ENCODE results near the gene RUNX2.

The RUNX2 gene

GRCh38 chr6:45595010-45595851 lies 267.1 kb downstream of the RUNX2 start:
- no peak for DNase-seq

GRCh38 chr6:45597424-45597823 lies 269.3 kb downstream of the RUNX2 start:
- DNase-seq = no peak

GRCh38 chr6:45599053-45599452 lies 270.9 kb downstream of the RUNX2 start:
- DNase-seq = no peak

DNA sequence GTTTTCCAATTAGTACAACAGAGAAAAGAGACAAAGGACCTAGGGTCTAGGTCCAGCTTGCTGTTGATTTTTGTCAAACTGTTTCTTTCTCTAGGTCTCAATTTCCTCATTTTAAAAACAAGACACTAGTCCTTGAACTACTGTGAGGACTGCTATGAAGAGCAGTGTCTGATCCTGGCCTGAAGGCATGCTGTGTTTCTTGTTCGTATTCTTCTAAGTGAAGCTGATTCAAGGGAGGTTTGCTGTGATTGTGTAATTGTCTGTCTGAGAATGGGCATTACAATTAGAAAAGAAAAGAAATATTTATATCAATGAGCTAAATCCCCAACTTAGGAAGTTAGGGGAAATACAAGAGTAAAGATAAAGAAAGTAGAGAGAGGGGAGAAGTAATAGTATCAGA lies 277.8 kb downstream of the RUNX2 start:
- DNase-seq = no peak

GRCh38 chr6:45606831-45607400 lies 278.8 kb downstream of the RUNX2 start:
- peak; percentile 63 for DNase-seq

DNA sequence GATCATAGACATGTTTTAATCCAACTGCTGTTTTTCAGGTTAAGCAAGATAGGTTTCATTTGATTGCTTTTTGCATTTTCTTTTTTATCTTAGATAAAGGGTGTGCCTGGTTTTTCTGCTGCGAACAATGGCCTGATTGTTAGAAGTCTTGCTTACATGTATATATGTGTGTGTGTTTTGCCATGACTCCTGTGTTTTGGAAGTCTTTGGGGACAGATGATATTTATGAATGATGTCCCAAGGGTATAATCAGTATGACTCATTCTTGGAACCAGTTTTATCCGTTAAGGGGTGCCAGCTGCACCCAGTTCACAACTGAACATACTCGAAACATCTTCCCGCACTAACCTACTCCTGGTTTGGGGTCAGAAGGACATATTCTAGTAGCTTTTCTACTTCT lies 279.7 kb downstream of the RUNX2 start:
- DNase-seq = no peak

- peak; percentile 68 for DNase-seq
Measured at GRCh38 chr6:45608252-45608913, 280.3 kb downstream of the RUNX2 start.

DNA sequence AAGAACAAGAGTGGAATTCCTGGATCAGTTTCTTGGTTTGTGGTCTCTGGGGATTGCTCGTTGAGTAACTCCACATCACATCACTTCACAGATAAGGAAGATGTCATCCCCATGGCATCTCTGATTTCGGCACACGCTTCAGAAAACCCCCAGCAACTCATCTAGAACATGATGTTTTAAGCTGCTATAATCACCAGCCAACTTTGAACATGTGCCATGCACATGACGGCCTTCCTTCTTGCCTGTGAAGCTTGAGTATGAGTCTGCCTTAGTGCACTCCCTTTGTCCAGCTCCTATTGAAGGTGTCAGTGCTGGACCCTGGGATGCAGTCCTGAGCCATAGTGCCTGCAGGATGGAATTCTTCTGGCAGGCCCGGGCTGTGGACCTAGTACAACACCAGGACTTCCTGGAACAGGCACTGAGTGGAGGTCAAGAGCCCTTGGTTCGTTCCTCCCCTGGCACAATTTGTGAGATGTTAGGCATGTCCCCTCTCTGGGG lies 281.1 kb downstream of the RUNX2 start:
- no peak for DNase-seq

GRCh38 chr6:45610374-45610773 lies 282.2 kb downstream of the RUNX2 start:
- DNase-seq = no peak

GRCh38 chr6:45610832-45611231 lies 282.7 kb downstream of the RUNX2 start:
- DNase-seq = no peak

DNA sequence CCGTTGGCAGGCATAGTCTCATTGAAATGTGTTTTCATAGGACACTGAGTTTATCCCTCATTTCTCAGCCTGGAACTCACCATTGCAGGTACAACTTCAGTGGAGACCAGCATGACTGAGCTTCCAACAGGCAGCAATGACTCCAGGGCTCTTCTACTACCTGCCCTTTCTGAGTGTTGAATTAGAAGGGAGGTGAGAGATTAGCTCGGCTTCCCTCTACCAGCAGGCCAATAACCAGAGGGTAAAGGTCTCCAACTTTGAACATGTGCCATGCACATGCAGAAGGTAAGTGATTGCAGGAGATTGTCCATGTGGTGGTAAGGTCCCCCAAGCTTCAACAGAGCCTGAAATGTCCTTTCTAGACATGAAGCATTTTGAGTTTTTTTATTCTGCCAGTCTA lies 283.4 kb downstream of the RUNX2 start:
- no peak for DNase-seq

- DNase-seq = peak; percentile 79
Measured at GRCh38 chr6:45613656-45614055, 285.5 kb downstream of the RUNX2 start.

GRCh38 chr6:45614488-45615285 lies 286.6 kb downstream of the RUNX2 start:
- DNase-seq = peak; percentile 26

DNA sequence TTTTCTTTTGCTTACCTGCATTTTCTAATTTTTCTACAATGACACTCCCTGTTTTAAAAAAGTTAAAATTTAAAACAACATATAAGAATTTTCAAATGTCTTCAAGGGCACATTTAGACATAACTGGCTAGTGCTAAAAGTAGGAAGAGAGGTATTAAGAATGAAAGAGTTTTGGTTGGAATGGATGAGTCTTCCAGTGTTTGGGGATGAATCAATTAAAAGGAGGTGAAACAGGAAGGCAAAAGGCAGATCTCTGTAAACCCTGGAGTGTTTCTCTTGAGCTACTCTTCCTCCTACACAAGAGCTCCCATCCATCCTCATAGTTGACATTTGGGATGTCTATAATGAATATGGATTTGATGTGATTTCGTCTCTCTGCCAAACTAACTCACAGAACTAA lies 288.1 kb downstream of the RUNX2 start:
- DNase-seq = no peak

GRCh38 chr6:45617441-45617840 lies 289.3 kb downstream of the RUNX2 start:
- DNase-seq = no peak

DNA sequence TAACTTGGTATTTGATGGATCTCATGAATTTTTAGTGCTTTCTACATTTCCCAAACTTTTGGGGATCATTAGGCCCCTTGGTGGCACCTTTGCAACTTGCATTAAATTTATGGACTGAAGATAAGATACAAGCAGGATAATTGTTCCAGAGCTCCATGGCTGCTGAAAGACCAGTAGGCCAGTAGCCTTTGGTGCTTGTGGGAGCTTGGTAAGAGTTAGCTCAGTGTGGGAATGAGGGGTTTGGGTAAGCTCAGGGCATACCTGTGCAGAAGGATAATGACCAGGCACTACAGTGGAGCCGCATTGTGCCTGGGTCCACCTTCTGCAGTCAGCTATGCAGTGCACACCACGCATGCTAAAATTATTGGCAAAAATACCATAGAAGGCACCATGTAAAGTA lies 290.1 kb downstream of the RUNX2 start:
- no peak for DNase-seq

DNA sequence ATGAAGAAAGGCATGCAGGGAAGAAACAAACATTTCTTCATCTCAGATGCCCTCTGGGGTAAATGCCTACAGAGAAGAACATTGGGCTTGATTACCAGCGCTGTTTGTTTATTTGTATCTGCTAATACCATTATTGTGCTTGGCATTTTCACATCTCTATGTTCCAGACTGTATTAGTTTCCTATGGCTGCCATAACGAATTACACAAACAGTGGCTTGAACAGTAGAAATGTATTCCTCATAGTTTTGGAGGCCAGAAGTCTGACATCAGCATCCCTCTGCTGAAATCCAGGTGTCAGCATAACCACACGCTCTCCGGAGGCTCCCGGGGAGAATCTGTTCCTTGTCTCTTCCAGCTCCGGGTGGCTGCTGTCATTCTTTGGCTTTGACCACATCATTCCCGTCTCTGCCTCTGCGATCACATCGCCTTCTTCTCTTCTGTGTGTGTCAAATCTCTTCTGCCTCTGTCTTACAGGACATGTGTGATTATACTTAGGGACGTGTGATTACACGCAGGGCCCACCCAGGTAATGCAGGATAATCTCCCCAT lies 291.2 kb downstream of the RUNX2 start:
- peak; percentile 23 for DNase-seq

DNA sequence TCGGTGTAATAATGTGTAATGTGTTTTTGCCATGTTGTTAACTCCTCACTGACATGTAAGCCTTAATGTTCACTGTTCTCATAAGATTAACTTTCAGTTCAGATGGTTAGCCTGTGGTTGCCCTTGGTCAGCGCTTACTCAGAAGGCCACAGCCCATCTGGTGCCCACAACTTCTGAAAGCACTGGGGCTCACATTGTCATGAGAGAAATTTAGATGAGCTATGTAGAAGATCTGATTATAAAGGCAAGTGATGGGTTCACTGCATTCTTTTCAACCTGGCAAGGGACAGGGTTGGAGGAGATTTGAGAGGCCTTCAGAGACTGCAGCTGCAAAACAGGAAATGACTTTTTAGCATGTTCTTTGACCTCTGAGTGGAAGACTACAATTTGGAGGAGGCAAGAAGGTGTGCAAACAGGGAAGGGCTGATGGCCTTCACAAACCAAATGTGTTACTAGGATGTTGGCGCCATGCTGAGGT lies 291.9 kb downstream of the RUNX2 start:
- peak; percentile 72 for DNase-seq

DNA sequence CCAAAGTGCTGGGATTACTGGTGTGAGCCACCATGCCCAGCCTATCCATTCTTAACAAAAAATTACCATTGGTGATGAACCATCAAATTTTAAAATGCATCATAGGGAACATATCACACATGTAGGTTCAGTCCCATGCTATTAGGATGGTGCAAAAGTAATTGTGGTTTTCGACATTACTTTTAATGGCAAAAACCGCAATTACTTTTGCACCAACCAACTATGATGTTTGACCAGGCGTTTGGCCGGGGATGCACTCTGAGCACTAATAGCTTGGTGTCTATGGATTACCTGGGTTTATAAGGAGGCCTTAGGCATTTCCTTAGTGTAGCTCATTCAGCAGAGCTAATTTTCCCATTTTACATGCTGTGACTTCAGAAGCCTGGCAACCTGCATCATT lies 296.1 kb downstream of the RUNX2 start:
- no peak for DNase-seq

GRCh38 chr6:45625191-45625664 lies 297.1 kb downstream of the RUNX2 start:
- DNase-seq = no peak

GRCh38 chr6:45626087-45626891 lies 298.2 kb downstream of the RUNX2 start:
- no peak for DNase-seq

DNA sequence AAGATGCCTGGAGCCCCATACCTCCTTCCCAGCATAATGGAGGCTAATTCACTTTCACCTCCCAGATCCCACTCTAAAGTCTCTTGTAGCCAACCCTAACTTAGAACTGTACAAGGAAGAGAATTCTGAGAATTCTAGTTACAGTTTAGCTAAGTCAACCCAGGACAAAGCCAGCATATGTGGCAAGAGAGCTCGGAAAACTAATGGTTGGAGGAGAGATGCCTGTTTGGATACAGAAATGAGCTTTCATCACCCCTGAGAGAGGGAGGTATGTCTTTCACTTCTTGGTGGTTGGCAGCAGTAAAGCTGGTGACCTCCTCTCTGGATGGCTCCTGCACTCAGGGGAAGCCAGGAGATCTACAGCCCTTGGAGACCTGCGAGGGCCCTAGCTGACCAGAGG lies 302.2 kb downstream of the RUNX2 start:
- no peak for DNase-seq
